Measurements from ENCODE around the gene CYBA.

Gene CYBA

DNA sequence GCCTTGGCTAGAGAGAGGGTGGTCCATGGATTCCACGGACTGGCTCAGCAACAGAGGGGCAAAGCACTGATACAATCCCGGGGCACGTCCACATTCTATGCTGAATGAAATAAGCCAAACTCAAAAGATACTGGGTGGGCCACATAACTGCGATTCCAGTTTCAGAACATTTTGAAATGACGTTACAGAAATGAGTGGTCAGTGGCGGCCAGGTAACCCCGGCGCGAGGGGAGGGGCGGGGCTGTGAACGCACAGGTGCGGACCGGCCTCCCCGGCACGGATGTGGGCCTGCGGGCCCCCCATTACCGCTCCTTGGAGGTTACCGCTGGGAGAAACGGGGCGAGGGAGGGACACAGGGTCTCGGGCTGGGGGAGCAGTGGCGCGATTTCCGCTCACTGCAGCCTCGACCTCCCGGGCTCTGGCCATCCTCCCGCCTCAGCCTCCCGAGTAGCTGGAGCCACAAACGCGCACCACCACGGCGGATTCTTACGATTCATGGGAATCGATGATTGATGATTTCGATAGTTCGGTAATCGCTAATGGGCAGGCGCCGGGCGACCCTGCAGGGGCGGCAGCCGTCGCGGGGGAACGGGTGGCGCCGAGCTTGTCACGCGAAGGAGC is 11.5 kb upstream of the CYBA start:
- TF ChIP-seq GATA1 (IDR thresholded peaks at IDR 0.05; ENCODE audit: low read depth, low read length) (no peak), POLR2A (IDR thresholded peaks at IDR 0.05; ENCODE audit: low read length) (no peak)
- DNase-seq, result peak in 1 of 2 experiments; percentile 45

DNA sequence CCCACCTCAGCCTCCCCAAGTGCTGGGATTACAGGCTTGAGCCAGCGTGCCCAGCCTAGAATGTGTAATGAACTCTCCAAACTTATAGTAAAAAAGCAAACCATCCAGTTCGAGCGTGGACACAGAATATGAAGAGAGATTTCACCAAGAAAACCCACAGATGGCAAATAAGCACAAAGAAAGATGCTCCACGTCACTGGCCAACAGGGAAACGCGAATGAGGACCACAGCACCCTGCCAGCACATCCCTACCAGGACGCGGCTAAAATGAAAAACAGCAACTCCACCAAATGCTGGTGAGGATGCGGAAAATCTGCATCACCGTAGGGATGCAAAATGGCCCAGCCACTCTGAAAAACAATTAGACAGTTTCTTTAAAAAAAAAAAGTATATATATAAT is 10.6 kb upstream of the CYBA start:
- no peak for TF ChIP-seq POLR2A (IDR thresholded peaks at IDR 0.05; ENCODE audit: low read length)
- no peak for TF ChIP-seq GATA1 (IDR thresholded peaks at IDR 0.05; ENCODE audit: low read depth, low read length)
- DNase-seq, result no peak

DNA sequence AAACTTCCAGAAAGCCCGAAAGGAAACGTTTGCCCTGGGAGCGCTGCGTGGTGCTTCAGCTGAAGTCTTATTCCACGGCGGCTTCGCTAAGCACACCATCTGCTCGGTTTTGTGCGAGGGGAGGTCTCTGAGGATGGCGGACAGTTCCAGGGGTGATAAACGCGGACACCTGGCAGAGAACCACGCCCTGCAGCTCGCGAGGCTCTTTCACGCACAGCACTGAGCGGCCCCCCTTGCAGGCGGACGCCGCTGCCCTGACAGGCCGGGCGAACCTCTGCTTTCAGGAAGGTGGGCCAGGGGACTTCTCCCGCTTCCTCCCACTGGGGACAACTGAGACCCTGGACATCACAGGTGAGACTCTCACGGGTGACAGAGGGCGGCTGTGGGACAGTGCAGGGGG is 8.3 kb upstream of the CYBA start:
- TF ChIP-seq GATA1 (IDR thresholded peaks at IDR 0.05; ENCODE audit: low read depth, low read length) (no peak), POLR2A (IDR thresholded peaks at IDR 0.05; ENCODE audit: low read length) (no peak)
- DNase-seq, result no peak

DNA sequence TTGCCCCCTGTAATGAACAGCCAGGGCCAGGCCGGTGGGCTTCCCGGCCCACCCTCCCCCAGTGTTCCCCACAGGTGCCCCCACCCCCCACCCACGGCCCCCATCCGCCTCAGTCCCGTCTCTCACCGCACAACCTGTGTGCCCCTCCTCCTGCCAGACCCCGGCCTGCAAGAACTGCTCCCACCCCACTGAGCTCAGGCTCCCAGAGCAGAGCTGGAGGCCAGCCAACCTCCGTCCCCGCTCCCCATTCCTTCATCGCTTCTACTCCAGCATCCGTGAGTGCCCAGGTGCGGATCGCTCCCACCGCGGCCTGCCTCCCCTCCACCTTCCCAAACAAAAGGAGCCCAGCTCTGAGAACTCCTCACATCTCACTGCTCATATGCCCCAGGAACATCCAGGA is 7.9 kb upstream of the CYBA start:
- TF ChIP-seq GATA1 (IDR thresholded peaks at IDR 0.05; ENCODE audit: low read depth, low read length), result no peak
- DNase-seq, result no peak

DNA sequence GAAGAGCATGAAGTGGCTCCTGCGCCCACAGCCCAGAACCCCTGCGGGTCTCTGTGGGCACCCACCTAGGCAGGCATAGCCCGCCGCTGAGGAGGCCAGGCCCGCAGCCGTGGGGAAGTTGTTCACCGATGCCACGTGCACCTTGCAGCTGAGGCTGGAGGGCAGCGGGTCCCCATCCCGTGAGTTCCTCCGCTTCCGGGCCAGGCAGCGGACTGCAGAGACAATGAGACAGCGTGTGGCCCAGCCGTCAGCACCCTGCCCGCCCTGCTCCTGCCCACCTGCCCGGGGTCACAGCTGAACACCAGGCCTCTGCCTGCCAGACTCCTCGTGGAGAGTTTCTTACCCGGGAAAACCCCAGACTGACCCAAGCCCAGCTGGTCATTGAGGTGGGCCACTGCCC is 6.5 kb upstream of the CYBA start:
- TF ChIP-seq POLR2A (IDR thresholded peaks at IDR 0.05; ENCODE audit: low read length) (no peak), GATA1 (IDR thresholded peaks at IDR 0.05; ENCODE audit: low read depth, low read length) (no peak)
- no peak for DNase-seq

DNA sequence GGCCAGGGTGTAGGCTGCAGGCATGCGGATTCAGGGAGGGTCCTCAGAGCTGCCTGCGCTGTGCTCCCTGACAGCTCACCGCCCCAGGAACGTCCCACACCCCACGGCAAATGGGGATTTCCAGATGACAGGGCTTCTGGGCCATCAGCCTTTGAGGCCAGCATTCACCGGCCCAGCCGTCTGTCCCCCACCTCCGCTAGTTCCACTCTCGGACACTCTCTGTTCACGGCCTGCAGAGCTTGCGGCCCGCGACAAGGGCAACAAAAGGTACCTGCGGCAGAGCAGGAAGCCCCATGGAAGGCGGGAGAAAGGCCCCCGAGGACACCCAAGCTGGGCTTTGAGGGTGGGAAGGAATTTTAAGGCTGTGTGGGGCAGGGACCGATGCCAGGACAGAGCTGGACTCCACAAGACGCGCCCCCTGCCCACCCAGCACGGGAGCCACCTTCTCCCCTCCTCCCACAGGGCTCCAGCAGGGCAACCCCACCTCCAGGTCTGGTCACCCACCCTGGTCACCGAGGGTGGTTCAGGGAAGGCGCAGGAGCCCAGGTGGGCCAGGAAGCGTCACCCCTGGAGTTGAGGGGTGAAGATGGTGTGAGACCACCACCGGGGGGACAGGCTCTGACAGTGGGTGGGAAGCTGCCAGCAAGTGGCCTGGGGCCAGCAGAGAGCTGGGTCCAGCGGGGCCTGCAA is 5.6 kb upstream of the CYBA start:
- DNase-seq, result no peak

DNA sequence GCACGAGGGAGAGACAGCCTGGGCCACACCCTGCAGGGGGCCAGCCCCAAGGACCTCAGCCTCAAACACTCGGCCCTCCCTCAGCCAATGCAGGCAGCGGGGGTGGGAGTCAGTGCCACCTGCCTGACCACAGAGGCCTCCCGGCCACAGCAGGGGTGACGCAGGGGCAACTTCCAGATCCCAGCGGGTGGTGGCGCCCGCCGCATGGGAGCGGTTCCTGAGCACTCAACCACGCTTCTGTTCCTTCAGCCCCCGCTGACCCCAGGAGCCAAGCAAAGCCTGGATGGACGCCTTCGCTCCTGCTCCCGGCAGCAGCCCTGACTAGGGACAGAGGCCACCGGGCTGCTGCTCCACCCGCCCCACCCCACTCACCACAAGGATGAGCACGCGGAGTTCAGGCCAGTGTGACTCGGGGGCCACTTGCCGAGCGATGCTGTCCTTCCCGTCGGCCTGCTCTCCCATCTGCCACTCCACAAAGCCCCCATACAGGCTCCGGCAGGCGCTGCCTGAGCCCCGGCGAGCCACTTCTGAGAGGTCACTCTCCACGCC is 5.0 kb upstream of the CYBA start:
- TF ChIP-seq POLR2A (IDR thresholded peaks at IDR 0.05; ENCODE audit: low read length), result no peak
- TF ChIP-seq GATA1 (IDR thresholded peaks at IDR 0.05; ENCODE audit: low read depth, low read length), result no peak
- no peak for DNase-seq

More for the DNA sequence above, 5.6 kb upstream of the CYBA start:
- TF ChIP-seq POLR2A (IDR thresholded peaks at IDR 0.05; ENCODE audit: low read length) (no peak), GATA1 (IDR thresholded peaks at IDR 0.05; ENCODE audit: low read depth, low read length) (no peak)

DNA sequence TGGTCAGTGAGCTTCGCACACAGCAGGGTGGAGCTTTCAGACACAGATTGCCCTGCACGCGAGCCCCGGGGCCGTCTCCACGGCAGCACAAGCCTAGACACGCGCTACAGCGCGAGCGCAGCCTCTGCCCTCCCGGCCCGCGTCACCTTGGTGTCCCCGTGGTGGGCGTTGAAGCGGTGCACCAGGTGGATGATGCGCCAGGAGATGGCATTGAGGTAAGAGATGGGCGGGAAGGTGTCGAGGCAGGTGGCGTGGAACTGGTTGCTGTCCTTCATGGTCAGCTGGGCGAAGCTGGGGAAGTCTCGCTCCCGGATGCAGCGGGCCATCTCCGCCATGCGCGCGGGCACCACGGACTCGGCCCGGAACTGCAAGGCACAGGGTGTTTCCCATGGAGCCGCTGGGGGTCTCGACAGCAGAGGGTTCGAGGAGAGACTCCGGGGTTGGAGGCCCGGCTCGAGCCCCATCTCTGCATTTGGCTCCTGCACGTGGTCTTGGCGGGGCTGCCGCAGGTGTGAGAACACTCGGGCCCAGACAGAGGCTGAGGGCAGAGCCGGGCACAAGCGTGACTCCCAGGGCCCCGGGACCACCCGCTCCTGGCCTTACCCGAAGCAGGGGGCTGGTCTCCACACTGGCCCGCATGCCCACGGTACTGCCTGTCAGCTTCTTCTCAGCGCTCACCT is 4.3 kb upstream of the CYBA start:
- TF ChIP-seq GATA1 (IDR thresholded peaks at IDR 0.05; ENCODE audit: low read depth, low read length), result no peak
- TF ChIP-seq POLR2A (IDR thresholded peaks at IDR 0.05; ENCODE audit: low read length), result no peak
- no peak for DNase-seq

DNA sequence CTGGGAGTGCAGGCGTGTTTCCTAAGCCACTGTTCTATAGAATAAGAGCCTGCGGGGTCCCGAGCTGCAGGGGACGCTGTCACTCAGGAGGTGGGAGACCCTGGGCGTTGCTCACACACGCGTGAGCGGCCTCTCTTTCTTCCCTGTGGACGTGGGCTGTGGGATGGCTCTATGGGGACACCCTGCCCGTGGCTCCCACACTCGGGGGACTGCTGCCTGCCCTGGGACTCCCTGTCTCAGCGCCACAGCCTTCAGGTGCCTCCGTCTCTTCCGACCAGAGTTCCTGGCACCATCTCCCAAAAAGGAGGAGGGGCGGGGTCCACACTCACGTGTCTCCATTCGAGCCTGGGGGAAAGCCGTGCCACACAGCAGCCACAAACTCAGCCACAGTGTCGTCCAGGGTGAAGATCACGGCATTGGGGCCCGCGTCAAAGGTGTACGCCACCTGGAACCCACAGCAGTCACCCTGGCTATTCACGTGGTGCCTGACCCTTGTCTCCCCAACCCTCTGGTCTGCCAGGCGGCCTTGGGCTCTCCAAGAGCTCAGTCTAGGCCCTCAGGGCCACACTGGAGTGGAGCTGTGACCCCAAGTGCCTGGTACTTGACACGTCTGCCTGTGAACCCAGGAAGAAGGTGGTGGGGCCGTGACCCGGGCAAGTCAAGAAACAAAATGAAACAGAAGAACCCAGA is 3.7 kb upstream of the CYBA start:
- TF ChIP-seq POLR2A (IDR thresholded peaks at IDR 0.05; ENCODE audit: low read length), result no peak
- no peak for DNase-seq

DNA sequence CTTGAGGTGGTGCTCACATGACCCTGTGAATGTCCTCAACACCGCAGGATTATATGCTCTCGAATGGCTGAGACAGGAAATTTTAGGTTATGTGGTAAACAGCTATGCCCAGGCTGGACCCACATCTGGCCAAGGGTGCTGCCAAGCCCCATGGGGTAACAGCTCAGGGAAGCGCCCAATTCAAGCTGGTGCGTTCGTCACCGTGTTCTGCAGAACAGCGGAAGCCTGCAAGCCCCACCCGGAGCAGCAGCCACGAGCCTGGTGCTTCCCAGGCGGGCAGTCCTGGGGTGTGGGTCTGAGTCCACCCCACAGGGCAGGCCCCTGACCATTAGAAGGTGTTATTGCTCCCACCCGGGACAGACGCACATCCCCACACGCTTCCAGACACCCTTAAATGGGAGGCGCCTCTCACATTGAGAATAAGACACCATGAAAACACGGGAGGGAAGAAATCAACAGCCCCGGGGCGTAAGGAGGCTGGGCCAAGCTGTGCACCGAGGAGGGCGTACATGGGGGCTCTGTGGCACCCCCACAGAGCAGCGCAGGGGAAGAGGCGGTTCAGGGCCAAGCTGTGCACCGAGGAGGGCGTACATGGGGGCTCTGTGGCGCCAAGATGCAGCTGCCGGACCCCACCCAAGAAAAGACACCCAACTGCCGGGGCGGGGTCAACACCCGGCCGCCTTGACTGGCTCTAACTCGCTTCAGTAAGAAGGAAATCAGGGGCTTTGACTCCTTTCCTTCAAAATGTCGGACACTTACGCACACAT is 2.9 kb upstream of the CYBA start:
- TF ChIP-seq POLR2A (IDR thresholded peaks at IDR 0.05; ENCODE audit: low read length), result no peak
- TF ChIP-seq GATA1 (IDR thresholded peaks at IDR 0.05; ENCODE audit: low read depth, low read length), result no peak
- DNase-seq, result no peak

DNA sequence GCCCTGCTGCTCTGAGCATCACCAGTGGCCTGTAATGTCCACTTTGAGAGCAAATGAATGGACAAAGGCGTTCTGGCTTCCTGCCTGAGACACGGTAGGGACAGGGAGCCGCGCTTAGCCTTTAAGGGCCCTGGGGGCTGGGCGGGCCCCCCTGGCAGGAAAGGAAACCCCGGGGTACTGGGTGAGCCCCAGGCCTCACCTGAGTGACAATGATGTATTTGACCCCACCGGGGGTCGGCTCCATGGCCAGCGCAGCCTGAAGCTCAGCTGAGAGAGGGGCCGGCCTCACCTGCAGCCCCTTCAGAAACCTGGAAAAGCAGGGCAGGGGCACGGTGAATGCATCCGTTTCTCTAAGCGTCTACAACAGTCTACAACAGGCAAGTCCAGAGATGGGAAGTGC is 2.2 kb upstream of the CYBA start:
- no peak for DNase-seq
- TF ChIP-seq GATA1 (IDR thresholded peaks at IDR 0.05; ENCODE audit: low read depth, low read length) (no peak), POLR2A (IDR thresholded peaks at IDR 0.05; ENCODE audit: low read length) (no peak)

DNA sequence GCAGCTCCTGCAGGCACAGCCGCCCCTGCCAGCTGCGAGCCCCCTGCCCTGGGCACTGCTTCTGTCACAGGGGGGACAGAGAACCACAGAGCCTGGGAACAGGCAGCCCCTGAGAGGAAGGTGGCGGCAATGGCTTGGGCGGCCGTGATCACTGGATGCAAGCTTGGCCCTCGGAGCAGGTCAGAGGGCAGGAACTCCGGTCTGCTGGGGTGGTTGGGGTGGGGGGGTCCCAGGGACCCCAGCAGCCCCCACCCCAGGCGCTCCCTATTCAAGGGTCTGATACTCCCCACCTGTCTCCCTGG is 1.9 kb upstream of the CYBA start:
- no peak for DNase-seq
- TF ChIP-seq POLR2A (IDR thresholded peaks at IDR 0.05; ENCODE audit: low read length), result no peak
- TF ChIP-seq GATA1 (IDR thresholded peaks at IDR 0.05; ENCODE audit: low read depth, low read length), result no peak

DNA sequence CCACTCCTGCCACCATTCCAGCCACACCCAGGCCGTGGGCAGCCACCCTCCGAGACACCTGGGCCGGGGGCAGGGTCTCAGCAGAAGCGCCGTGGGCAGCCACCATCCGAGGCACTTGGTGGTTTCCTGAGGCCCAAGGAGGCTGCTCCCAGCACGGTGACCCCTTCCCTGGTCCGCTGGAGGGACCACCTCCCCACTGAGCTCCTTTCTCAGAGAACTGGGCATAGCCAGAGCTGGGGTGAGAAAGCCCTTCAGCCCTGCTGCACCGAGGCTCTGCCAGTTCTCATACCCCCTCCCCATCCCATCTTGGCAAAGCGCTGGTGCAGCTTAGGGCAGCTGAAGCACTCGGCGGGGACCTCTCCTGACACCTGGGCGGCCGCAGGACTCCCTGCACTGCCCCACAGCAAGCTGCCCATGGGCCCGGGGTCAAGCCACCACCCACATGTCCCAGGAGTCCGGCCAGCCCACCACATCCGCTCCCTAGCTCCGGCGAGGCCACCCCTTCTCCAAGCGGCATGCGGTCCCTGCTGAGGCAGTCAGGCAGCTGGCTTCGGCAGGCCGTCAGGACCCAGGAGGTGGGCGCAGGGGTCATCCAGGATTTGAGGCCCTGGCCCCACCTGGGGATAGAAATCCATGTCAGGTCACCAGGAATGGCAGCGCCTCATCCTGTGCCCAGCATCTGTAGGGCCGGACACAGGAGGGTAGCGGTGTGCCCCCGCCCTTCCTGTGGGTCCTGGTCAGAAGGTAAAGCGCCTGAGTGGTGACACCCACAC is 1.3 kb upstream of the CYBA start:
- DNase-seq, result no peak
- TF ChIP-seq GATA1 (IDR thresholded peaks at IDR 0.05; ENCODE audit: low read depth, low read length) (no peak), POLR2A (IDR thresholded peaks at IDR 0.05; ENCODE audit: low read length) (no peak)
